T-helper 9 cell (primary cell): ENCODE data around the gene SLC13A4.
"Not testable (repeated sequence)": the region's sequence is repeated elsewhere in the genome, so short reads cannot be mapped to it uniquely, and the experiment has no call there.

ENCODE experiments used
- DNase-seq: peaks from one replicate; pipeline ENCODE4 v3.0.0-alpha.2; 2020
- total RNA-seq, 2 donors: gene quantifications; one replicate each; lab custom pipeline; 2026; lab: John Stamatoyannopoulos, UW

The SLC13A4 gene, protein sequence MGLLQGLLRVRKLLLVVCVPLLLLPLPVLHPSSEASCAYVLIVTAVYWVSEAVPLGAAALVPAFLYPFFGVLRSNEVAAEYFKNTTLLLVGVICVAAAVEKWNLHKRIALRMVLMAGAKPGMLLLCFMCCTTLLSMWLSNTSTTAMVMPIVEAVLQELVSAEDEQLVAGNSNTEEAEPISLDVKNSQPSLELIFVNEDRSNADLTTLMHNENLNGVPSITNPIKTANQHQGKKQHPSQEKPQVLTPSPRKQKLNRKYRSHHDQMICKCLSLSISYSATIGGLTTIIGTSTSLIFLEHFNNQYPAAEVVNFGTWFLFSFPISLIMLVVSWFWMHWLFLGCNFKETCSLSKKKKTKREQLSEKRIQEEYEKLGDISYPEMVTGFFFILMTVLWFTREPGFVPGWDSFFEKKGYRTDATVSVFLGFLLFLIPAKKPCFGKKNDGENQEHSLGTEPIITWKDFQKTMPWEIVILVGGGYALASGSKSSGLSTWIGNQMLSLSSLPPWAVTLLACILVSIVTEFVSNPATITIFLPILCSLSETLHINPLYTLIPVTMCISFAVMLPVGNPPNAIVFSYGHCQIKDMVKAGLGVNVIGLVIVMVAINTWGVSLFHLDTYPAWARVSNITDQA
- 0 reads per million in 2 donors for total RNA-seq

DNA sequence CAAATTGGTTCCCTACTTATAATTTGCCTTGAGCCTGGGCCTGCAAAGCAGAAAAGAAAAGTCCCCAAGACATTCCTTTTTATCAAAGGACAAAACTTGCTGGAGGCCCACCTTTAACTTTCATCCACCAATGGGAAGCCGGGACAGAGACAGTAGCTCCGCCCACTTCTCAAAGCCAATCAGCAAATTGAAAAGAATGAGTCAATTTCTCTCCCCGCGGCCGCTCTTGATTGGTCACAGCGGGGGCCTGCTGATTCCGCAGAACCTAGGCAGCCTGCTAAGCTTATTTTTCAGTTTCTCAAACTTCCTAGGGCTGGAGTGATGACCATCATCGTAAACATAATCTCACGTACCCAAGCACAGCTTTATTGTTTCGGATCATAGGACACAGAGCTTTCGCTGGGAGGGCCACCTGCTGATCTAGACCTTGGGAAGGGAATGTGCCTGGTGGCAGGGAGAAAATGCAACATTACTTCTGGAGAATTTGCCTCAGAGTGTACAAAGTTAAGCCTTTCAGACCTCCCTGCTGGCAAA lies at the start of gene SLC13A4:
Gene SLC13A4 (minus strand): TSS at position 51 of the 534 bp plus-strand sequence. CDS start 690 bp downstream, outside the sequence.
- DNase-seq: no peak

DNA sequence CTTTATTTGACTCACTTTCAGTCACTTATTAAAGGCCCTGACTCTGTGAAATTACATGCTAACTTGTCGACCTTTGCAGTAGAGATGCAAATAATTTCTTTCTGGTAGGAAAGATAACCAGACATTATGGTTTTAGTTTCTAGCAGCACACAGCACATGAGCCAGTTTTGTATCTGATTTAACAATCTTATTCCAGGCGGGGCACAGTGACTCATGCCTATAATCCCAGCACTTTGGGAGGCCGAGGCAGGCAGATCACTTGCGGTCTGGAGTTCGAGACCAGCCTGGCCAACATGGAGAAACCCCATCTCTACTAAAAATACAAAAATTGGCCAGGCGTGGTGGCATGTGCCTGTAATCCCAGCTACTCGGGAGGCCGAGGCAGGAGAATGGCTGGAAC lies 47.9 kb upstream of the SLC13A4 start:
- not testable (repeated sequence) for DNase-seq

DNA sequence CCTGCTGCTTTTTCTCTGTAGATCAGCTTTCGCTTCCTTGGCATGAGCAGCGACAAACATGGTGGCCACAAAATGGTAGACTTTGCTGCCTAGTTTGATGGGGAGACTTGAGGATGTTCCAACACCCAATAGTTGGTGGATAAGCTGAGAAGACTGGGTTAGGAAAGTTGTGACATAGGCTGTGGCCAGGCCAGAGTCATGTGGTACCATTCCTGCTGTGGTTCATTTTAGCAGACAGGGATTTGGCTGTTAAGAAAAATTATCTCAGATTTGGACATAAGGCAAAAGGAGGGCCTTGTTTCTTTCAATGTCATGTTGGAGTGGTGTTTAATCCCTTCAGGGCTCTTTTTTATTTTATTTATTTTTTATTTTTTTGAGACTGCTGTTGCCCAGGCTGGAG lies 47.2 kb upstream of the SLC13A4 start:
- no peak for DNase-seq

DNA sequence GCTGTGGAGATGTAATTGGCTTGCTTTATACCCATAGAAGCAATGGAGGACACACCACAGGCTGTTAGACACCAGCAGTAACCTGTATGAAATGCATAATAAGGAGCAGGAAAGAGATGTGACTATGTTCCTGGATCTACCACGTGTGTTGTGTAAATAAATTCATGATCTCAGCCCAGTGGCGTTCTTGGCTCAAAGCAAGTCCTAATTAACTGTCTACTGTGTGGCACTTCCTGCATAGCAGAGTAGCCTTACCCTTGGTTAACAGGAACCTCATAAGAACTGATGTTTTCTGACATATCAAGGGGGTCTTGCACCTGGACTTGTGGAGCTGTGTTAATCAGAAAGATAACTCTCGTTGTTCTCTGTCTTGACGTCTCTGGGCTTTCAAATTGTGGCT lies 46.3 kb upstream of the SLC13A4 start:
- no peak for DNase-seq

DNA sequence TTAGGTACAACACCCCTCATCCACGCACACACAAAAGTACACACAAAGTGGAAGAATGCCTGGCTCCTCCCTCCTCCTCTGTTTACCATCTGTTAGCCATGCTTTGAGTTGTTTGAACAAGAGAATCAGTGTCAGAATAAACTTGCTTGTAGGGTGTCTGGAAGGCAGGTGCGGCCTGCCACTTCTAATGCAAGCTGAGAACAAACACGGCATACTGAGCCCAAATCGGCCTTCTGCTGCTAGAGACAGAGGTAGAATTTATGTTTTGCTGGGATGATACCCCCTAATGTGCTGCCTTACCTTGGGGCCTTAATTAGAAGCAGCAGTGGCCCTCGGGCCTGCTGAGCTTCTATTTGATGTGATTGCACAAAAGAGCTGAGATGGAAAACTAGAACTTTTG lies 45.5 kb upstream of the SLC13A4 start:
- DNase-seq: no peak

DNA sequence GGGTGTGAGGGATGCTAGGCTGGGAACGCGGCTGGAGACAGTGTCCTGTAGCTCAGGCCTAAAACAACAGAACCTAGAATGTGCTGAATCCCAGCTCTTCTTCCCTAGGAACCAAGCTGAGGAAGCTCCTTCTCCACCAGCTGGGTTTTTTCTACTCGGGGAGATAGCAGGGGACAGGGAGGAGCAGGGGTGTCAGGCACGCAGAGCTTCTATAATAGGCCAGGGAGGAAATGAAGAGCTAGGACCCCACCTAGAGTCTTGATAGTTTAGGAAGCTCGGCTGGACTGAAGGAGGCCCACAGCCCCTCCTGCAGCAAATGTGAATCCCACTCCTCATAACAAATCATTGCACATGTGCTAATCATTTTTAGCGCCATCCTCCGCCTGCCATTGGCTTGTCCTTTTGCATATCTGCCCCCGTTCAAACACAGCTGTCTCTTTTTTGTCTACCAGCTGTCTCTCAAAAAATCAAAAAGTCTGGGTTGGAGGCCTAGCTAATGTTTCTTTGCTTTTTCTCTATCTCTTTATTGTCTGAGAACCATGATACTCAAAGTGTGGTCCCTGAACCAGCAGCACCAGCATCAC lies 44.7 kb upstream of the SLC13A4 start:
- no peak for DNase-seq

DNA sequence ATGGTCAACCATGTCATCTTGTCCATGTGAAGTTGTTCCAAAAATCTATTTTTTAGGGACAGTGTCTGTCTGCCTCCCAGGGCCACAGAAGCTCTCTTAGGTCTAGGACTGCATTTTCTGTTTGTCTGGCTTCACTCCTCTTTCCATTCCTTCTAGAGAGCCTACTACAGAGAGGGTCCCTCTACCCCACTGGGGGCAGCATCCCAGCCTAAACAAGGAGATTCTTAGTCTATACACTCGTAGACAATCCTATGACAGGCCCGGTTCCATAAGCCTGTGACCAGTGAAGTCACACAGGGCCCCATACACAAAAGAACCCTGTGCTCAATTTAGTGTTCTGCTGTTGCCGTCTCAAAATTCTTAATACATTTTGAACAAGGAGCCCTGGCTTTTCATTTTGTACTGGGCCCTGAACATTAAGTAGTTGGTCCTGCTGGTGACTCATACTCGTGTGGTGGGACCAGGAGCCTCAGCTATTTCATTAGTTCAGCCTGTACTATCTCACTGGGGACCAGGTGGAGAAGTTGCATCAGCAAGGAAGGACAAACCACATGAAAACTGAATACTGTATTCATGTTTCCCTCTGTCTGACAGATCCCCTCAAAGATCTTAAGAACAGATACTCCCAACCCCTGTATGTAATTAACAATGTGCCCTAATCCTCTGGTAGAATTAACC lies 44.1 kb upstream of the SLC13A4 start:
- DNase-seq: no peak

DNA sequence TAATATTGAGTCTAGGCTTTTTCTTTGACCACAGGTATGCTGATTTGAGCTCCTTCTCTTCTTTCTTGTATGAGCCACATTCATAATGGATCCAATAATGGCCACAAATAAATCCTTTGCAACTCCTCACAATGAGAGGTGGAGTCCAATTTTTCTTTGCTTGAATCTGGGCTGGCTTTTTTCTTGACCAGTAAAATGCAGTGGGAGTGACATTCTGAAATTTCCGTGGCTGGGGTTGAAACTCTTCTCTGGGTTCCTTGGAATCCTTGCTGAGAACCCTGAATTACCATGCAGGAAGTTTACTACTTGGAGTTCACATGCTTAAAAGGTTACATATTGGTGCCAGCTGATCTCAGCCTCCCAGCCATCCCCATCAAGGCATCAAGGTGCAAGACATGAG lies 43.1 kb upstream of the SLC13A4 start:
- DNase-seq: no peak

DNA sequence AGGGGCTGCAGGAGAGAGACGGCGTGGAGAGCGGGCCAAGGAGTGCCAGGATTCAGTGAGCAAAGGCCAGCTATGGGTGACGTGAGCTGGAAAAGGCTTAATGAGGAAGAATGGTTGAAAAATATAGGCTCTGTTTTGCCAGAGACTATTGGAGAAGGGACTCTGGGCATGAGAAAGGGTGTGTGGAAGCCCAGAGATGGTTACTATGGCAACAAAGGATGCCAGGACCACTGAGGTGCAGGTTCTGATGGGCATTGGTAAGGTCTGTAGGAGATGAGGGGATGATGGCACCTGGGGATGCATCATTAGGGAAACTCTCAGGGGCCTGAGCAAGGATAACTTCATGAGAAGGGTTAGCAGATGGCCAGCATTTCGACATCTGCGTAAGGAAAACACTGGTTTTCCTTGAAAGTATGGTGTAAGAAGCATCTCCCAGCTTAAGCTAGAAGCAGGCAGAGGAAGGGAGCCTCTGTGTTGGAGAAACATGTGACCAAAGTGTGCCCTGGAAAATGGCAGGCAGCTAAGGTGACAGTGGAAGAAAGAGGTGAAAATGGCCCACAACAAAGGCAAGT lies 42.2 kb upstream of the SLC13A4 start:
- DNase-seq: no peak

DNA sequence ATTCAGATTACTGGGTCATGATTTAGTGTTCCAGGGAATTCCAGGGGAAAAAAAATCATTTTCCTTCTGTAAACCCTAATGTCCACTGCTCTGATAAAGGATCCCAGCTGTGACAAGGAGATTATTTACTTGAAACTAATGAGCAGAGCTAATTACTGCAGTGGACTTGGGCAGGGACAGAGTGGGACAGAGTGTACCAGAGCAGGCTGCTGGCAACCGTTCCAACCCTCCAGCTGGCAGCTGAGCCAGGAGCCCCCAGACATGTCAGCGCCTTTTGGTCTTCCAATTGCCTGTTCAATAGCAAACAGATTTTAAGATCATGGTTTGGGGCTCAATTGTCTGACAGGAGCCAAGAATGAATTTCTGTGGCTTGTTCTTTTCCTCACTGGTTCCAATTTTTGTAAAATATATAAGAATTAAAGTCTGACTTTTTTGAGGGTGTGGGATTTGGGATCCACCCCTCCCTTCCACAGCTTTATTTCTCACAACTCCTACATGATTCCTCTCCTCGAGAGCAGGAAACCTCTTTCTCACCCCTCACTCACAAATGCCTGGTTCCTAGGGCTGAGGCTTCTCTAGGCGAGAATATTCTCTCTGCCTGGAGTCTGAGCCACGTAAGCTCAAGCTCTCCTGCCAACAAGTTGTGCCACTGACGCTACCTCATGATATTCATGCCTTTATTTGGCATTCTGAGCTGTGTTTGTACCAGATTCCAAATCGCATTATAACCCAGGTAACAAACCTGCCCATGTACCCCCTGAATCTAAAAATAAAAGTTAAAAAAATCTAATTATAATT lies 41.2 kb upstream of the SLC13A4 start:
- DNase-seq: no peak

DNA sequence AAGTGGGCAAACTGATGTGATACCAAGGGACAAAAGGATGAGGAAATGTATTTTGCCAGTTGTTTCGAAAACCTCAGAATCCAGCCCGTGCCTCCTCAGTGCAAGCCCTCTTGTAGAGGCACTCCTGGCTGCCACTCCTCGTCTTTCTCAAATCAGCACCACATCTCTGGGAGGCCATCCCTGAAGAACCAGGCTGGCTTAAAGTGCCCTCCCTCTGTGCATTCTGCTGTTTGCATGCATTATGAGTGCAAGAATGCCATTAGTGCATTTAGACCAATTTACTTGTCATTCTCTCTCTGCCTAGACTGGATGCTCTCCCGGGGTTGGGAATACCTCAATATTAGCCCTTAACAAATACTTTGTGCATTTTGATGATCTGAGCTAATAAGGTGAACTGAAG lies 40.5 kb upstream of the SLC13A4 start:
- no peak for DNase-seq

DNA sequence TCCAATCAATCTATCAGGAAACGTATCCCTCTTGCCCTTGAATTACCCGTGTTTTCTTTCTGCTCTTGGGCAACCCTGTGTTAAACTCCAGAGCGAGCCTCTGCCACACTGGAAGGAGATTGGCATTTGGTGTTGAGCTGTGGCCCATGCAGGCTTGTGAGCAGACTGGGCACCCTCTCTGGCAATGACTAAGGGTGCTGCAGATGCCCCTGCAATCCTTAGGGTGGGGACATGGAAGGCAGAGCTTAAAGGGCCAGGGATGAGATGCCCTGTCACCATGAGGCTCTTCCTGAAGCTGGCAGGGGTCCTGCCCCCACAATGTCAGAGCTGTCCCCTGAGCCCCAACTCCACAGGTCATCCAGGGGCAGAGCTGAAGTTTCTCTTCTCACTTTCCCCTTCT lies 40.1 kb upstream of the SLC13A4 start:
- no peak for DNase-seq

DNA sequence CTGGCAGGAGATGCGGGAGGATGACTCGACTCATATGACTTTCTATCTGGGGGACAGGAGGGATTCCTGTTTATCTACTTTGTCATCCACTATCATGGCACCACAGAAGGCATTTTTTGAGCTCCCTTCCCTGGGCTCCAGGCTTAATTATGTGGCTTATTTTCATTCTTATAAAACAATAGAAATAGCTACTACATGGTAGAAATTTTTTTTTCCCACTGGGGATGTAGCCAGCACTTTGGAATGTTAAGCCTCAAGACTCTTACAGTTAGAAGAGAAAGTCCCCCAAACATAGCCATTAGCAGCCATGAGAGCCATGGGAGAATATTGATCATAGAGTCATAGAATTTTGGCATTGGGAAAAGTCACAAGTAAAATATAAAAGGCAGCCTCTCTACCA lies 35.3 kb upstream of the SLC13A4 start:
- DNase-seq: no peak

DNA sequence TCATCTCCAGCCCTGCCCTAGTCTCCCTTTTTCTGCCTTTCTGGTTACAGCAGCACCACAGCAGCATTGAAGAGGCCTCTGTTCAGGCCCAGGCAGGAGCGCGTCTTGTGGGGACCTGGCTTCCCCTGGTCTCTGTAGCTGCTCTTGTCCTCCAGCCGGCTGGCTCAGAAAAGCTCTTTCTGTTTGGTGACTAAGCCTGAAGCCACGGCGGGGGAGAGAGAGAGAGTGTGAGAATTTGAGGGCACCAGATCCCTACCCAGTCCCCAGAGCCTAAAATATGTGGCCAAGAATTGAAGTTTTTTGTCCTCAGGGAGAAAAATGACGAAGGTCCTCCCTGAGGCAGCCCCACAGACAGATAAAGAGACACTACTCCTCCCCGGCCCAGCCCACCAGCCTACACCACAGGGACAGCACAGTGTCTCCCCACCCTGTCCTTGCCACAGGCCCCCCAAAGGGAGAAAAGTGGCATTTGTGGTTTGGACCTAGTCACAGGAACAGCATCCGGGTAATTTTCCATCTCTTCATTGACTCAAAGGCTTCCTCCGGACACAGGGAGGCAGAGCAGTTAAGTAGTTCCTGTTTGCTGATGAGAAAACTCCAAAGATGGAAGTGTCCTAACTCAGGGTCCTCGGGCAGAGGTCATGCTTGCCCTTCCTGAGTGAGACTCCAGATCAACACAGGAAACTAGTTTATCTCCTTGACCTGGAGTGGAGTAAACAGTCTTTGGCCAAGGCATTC lies 33.9 kb upstream of the SLC13A4 start:
- no peak for DNase-seq

DNA sequence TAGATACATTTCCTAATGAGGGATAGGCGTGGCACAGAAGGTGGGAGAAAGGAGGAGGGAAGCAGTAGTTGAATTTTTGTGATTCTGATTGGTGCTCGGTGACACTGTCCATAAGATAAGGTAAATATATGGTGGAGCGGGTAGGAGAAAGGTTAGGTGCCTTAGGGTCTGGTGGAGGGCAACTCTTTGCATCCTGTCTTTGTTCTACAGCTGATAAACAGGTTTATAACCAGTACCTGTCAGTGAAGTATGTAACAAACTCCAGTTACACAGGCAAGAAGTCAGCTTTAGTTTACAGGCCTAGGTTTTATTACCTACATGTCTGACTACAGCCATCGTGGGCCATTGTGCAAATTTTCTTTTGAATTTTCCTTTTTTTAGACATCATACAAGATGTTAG lies 31.5 kb upstream of the SLC13A4 start:
- DNase-seq: no peak

DNA sequence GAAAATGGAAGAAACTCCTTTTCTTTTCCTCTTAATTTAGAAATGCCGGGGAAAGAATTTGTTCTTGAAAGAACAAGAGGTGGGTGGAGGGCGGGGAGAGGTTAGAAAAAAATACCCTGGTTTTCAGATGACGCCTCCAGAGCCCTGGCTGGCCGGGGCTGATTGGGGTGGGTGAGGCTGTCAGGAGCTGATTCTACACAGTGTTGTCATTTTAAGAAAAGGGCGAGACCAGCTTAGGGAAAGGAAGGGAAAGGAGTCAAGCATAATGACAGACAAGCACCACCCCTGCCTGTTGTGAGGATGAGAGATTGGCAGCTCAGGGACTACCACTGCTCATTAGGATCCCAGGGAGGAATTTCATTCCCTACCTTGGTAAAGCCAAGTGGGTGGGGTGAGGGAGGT lies 30.5 kb upstream of the SLC13A4 start:
- DNase-seq: no peak

DNA sequence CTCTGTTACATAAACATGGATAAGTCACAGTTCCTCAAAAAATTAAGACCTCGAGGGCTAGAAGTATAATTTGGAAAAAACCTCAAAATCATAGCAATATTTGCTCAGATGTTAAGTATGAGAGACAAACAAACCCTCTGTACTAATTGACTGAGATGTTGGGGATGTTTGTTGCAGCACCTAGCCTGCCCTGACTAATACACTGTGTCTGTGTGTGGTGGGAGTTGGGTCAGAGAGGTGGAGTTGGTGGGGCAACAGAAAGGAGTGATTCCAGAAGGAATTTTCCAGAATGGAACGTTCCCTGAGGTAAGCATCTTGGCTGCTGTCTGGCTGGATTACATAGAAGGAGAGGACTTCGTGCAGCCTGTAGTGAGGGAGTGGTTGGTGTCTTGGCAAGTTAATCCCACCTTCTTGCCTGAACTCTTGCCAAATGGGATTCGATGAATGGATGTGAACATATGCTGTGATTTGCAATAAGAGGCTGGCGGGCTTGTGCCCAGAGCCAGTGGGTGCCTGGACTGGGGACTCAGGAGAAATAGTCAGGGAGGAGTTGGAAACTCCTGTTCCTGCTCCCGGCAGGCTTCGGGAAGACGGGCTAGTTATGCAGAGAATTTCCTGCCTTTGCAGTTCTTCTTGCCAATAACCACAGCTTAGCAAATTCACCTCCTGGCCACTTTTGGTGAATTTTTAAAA lies 29.9 kb upstream of the SLC13A4 start:
- no peak for DNase-seq

DNA sequence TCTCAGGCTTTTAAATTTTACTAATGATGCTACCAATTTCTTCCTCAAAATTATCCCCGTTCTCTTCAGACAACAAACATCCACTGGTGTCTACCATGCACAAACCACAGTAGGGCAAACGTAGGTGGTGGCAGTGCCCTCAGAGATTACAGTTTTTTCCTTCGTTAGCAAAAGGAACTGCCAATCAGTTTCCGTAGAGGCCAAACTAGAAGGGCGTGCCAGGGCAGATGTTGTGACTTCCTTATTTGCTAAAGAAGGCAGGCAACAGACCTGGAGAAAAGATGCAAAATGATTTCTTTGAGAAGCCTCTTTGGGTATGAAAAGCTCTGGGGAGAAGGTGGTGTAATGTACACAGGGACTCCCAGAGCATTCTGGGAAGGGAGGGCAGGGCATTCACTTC lies 28.2 kb upstream of the SLC13A4 start:
- no peak for DNase-seq

DNA sequence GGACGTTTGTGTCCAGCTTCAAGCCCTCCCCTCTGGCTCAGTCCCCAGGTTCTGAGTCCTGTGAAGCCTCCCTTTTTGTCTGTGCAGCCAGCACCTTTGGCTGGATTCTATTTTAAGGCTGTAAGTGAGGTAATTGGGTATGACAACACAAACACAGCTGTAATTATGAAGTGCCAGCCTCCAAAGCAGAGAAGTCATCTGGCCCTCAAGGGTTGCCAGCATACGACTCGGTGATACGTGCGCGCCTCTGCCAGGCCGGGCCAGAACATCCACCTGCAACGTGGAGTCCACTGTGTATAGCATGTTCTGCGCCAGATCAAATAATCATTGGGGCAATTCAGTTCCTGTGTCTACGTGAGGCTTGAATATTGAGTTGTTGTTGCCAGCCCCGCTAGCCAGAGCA lies 27.4 kb upstream of the SLC13A4 start:
- no peak for DNase-seq

DNA sequence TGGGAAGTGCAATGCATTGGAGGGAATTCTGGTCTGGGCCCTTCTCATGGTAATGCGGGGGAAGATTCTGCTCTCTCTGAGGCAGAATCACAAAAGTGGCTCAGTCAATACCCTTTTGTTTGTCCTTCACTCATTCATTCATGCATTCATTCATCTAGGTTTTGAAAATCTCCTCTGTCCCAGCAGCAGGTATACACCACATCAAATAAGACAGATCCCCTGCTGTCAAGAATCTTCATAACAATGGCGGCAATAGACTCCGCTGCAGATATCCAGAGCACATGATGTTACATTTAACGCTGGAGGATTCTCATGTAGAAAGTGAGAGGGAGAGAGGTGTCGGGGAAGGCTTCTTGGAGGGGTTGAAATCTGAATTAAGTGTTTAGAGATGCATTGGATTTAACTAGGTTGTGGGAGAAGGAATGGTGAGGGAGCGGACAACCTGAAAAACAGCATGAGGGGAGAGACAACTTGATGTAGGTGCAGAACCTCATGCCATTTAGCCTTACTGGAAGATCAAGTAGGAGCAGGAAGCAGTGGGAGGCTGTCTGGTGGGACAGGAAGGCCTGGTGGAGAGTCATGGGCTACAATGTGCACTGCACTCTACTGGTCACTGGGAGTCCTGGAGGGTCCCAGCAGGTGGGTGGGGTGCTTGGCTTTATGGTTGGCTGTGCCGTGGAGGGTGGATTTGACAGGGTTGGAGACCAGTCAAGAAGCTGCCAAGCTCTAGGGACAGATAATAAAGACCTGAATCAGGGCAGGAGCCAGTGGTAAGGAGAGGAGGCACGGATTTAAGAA lies 25.8 kb upstream of the SLC13A4 start:
- no peak for DNase-seq
